HEK293 (cell line): ENCODE measurements around the gene OR13H1.

Source experiments
- CTCF ChIA-PET: fragments of 350-600 bp; formaldehyde crosslinking; extraction: SDS; loops from one replicate; lab custom pipeline; 2021; ENCODE audit warnings: antibody characterized with exemption; lab: Yijun Ruan, JAX
- POLR2A ChIA-PET: fragments of 300-600 bp; formaldehyde crosslinking; extraction: SDS; loops from one replicate; lab custom pipeline; 2020; ENCODE audit warnings: antibody characterized with exemption, inconsistent platforms; lab: Yijun Ruan, JAX
- H3K27ac ChIP-seq: fragments of 200-500 bp; sonication (Bioruptor generic); 2 replicates; pipeline ENCODE4 v1.5.1; 2014; ENCODE audit warnings: low read depth, low read length, control low read depth, inconsistent platforms; ENCODE audit errors: extremely low read depth
- H3K36me3 ChIP-seq, 2 experiments: fragments of 200-500 bp in 1 of 2; sonication (Bioruptor generic) in 1 of 2; 1 replicate in 1 of 2; 2 replicates in 1 of 2; pipeline ENCODE4 v1.5.1; 2014 to 2017; ENCODE audit warnings: inconsistent platforms in 2 of 2, low read length in 2 of 2; ENCODE audit not compliant: control insufficient read depth in 2 of 2, insufficient read depth in 1 of 2
- H3K4me1 ChIP-seq: fragments of 200-500 bp; sonication (Bioruptor generic); 2 replicates; pipeline ENCODE4 v1.5.1; 2014; ENCODE audit warnings: mild to moderate bottlenecking, low read length, inconsistent platforms; ENCODE audit not compliant: control insufficient read depth, insufficient read depth
- H3K4me3 ChIP-seq: 2 replicates; pipeline ENCODE4 v1.5.1; 2011; ENCODE audit warnings: low read depth, mild to moderate bottlenecking, control low read depth, low read length, moderate library complexity
- H3K9me3 ChIP-seq: fragments of 200-500 bp; sonication (Bioruptor generic); 2 replicates; pipeline ENCODE4 v1.5.1; 2014; ENCODE audit warnings: low read depth, low read length, inconsistent platforms; ENCODE audit not compliant: control insufficient read depth, insufficient read depth
- BCL6B ChIP-seq: fragments of 450-650 bp; formaldehyde crosslinking; IDR thresholded peaks from 2 replicates; pipeline ENCODE4 v1.5.1; 2017; ENCODE audit warnings: missing biosample characterization, missing genetic modification characterization
- EGR2 ChIP-seq: fragments of 450-650 bp; formaldehyde crosslinking; IDR thresholded peaks from 2 replicates; pipeline ENCODE4 v1.5.1; 2016; ENCODE audit warnings: low read depth, missing biosample characterization, missing genetic modification characterization
- GLI2 ChIP-seq: fragments of 450-650 bp; formaldehyde crosslinking; IDR thresholded peaks from 2 replicates; pipeline ENCODE4; 2017; ENCODE audit warnings: missing biosample characterization, missing genetic modification characterization, low read depth, borderline replicate concordance
- KLF7 ChIP-seq: fragments of 450-650 bp; formaldehyde crosslinking; IDR thresholded peaks from 2 replicates; pipeline ENCODE4 v1.5.1; 2016; ENCODE audit warnings: missing biosample characterization, missing genetic modification characterization, borderline replicate concordance
- MYNN ChIP-seq: fragments of 450-650 bp; formaldehyde crosslinking; IDR thresholded peaks from 2 replicates; pipeline ENCODE4 v1.5.1; 2016; ENCODE audit warnings: missing biosample characterization, missing genetic modification characterization, borderline replicate concordance
- OSR2 ChIP-seq: fragments of 450-650 bp; formaldehyde crosslinking; IDR thresholded peaks from 2 replicates; pipeline ENCODE4 v1.5.1; 2016; ENCODE audit warnings: missing biosample characterization, missing genetic modification characterization
- PRDM1 ChIP-seq: fragments of 450-650 bp; formaldehyde crosslinking; IDR thresholded peaks from 2 replicates; pipeline ENCODE4; 2016; ENCODE audit warnings: missing biosample characterization, missing genetic modification characterization
- REST ChIP-seq: fragments of 450-650 bp; formaldehyde crosslinking; IDR thresholded peaks from 2 replicates; pipeline ENCODE4 v1.5.1; 2016; ENCODE audit warnings: missing biosample characterization, missing genetic modification characterization
- SCRT1 ChIP-seq: fragments of 450-650 bp; formaldehyde crosslinking; IDR thresholded peaks from 2 replicates; pipeline ENCODE4 v1.5.1; 2016; ENCODE audit warnings: missing biosample characterization, missing genetic modification characterization, borderline replicate concordance
- SP2 ChIP-seq: fragments of 450-650 bp; formaldehyde crosslinking; IDR thresholded peaks from 2 replicates; pipeline ENCODE4 v1.5.1; 2016; ENCODE audit warnings: missing biosample characterization, missing genetic modification characterization
- TCF7L2 ChIP-seq: IDR thresholded peaks from 2 replicates; pipeline ENCODE4 v1.6.1; 2011; ENCODE audit warnings: low read depth, mild to moderate bottlenecking, inconsistent platforms, low read length, moderate library complexity, borderline replicate concordance
- ZBTB1 ChIP-seq: fragments of 450-650 bp; formaldehyde crosslinking; IDR thresholded peaks from 2 replicates; pipeline ENCODE4 v1.5.1; 2016; ENCODE audit warnings: missing biosample characterization, missing genetic modification characterization
- ZNF114 ChIP-seq: fragments of 450-650 bp; formaldehyde crosslinking; IDR thresholded peaks from 2 replicates; pipeline ENCODE4 v1.5.0; 2017; ENCODE audit warnings: missing biosample characterization, missing genetic modification characterization
- ZNF132 ChIP-seq: fragments of 450-650 bp; formaldehyde crosslinking; IDR thresholded peaks from 2 replicates; pipeline ENCODE4 v1.5.1; 2017; ENCODE audit warnings: missing biosample characterization, missing genetic modification characterization, borderline replicate concordance
- ZNF2 ChIP-seq: fragments of 450-650 bp; formaldehyde crosslinking; IDR thresholded peaks from 2 replicates; pipeline ENCODE4 v1.5.1; 2016; ENCODE audit warnings: missing biosample characterization, missing genetic modification characterization
- ZNF239 ChIP-seq: fragments of 450-650 bp; formaldehyde crosslinking; IDR thresholded peaks from 2 replicates; pipeline ENCODE4 v1.5.1; 2016; ENCODE audit warnings: missing biosample characterization, missing genetic modification characterization
- ZNF280C ChIP-seq: fragments of 450-650 bp; formaldehyde crosslinking; IDR thresholded peaks from 2 replicates; pipeline ENCODE4 v1.5.1; 2016; ENCODE audit warnings: missing biosample characterization, missing genetic modification characterization
- ZNF394 ChIP-seq: fragments of 450-650 bp; formaldehyde crosslinking; IDR thresholded peaks from 2 replicates; pipeline ENCODE4 v1.5.1; 2016; ENCODE audit warnings: missing biosample characterization, missing genetic modification characterization, mild to moderate bottlenecking, moderate library complexity, borderline replicate concordance
- ZNF404 ChIP-seq: fragments of 450-650 bp; formaldehyde crosslinking; IDR thresholded peaks from 2 replicates; pipeline ENCODE4 v1.5.1; 2017; ENCODE audit warnings: missing biosample characterization, missing genetic modification characterization
- ZNF664 ChIP-seq: fragments of 450-650 bp; formaldehyde crosslinking; IDR thresholded peaks from 2 replicates; pipeline ENCODE4 v1.5.1; 2016; ENCODE audit warnings: missing biosample characterization, missing genetic modification characterization
- ZNF747 ChIP-seq: fragments of 450-650 bp; formaldehyde crosslinking; IDR thresholded peaks from 2 replicates; pipeline ENCODE4 v1.5.1; 2016; ENCODE audit warnings: missing biosample characterization, missing genetic modification characterization
- ZNF76 ChIP-seq: fragments of 450-650 bp; formaldehyde crosslinking; IDR thresholded peaks from 2 replicates; pipeline ENCODE4; 2016; ENCODE audit warnings: low read depth, missing biosample characterization, missing genetic modification characterization, borderline replicate concordance
- ZNF830 ChIP-seq: fragments of 450-650 bp; IDR thresholded peaks from 2 replicates; pipeline ENCODE4 v1.5.0; 2018; ENCODE audit warnings: missing biosample characterization, missing genetic modification characterization, low read depth, mild to moderate bottlenecking, moderate library complexity
- ZNF837 ChIP-seq: fragments of 450-650 bp; formaldehyde crosslinking; IDR thresholded peaks from 2 replicates; pipeline ENCODE4 v1.5.1; 2016; ENCODE audit warnings: missing biosample characterization, missing genetic modification characterization
- ZSCAN30 ChIP-seq: fragments of 450-650 bp; IDR thresholded peaks from 2 replicates; pipeline ENCODE4 v1.5.1; 2018; ENCODE audit warnings: missing biosample characterization, mild to moderate bottlenecking, missing genetic modification characterization, moderate library complexity

The OR13H1 gene

GRCh38 chrX:131572372-131573014, 28.6 kb downstream of the OR13H1 start:
- Histone ChIP-seq H3K27ac (no peak overlapping the region), H3K4me3 (no peak overlapping the region), H3K4me1 (no peaks in the 10 kb centered on the region), H3K36me3 (no peaks in the 10 kb centered on the region), H3K9me3 (no peaks in the 10 kb centered on the region)
- TF ChIP-seq EGR2 (tag by site-specific recombination) (no peak), REST (tag by site-specific recombination) (no peak), ZNF404 (tag by site-specific recombination) (no peak), ZNF2 (tag by site-specific recombination) (no peak), ZNF747 (no peak), OSR2 (tag by site-specific recombination) (no peak), ZNF114 (tag by site-specific recombination) (no peak), MYNN (tag by site-specific recombination) (no peak), ZNF837 (tag by site-specific recombination) (no peak), ZSCAN30 (tag by site-specific recombination) (no peak), PRDM1 (tag by site-specific recombination) (no peak), KLF7 (tag by site-specific recombination) (no peak), ZBTB1 (tag by site-specific recombination) (no peak), ZNF830 (tag by site-specific recombination) (no peak), BCL6B (no peak), ZNF76 (tag by site-specific recombination) (no peak), SP2 (tag by site-specific recombination) (no peak), GLI2 (tag by site-specific recombination) (no peak), TCF7L2 (no peak)
- POLR2A ChIA-PET, result no interaction called here
- CTCF ChIA-PET, result interaction anchor here (1.6 kb wide), 1 partner anchor 16 kb away, joined by 4 read pairs; no protein-coding TSS in a partner anchor

- no peak overlapping the region for H3K27ac ChIP-seq
- H3K4me3 ChIP-seq, result no peak overlapping the region
- no peaks in the 10 kb centered on the region for H3K9me3 ChIP-seq
- CTCF ChIA-PET, result interaction anchor here (0.5 kb wide), 1 partner anchor 1374 kb away, joined by 3 read pairs; no protein-coding TSS in a partner anchor
- H3K36me3 ChIP-seq, result no peaks in the 10 kb centered on the region
- no peaks in the 10 kb centered on the region for H3K4me1 ChIP-seq
- POLR2A ChIA-PET, result no interaction called here
- TF ChIP-seq ZNF664 (tag by site-specific recombination) (no peak), ZNF394 (tag by site-specific recombination) (no peak), SCRT1 (tag by site-specific recombination) (no peak), ZNF132 (tag by site-specific recombination) (no peak), REST (tag by site-specific recombination) (no peak), ZNF280C (no peak), ZNF239 (no peak), ZNF2 (tag by site-specific recombination) (no peak)
These were observed 33.5 kb downstream of the OR13H1 start for GRCh38 chrX:131577413-131577812.
